Dermis blood vessel endothelial cell (primary cell): Measurements from ENCODE around the gene METTL25. TPM values are rescaled to one million over a fixed set of nuclear protein-coding genes. Genes with fewer than 3 reads are reported as not detected.
A peak's percentile ranks its signal among the peaks of the same experiment; 100 is the strongest.
"Not testable (repeated sequence)": the region's sequence is repeated elsewhere in the genome, so short reads cannot be mapped to it uniquely, and the experiment has no call there.

Experiments
- DNase-seq: peaks from one replicate; pipeline ENCODE4 v3.0.0; 2010
- total RNA-seq: library from RNA; depleted of rRNA; stranded (reverse); fragments of >200 nt; gene quantifications from 2 replicates; pipeline ENCODE4 v1.2.3, GENCODE V29; 2014

Gene METTL25
- 7.7 and 14.6 TPM in 2 replicates for total RNA-seq

- peak; percentile 99 for DNase-seq
Measured at GRCh38 chr12:82358200-82359114, at the start of gene METTL25, which contains the start of gene CCDC59. Gene METTL25 (plus strand): TSS chr12:82358529. CDS start chr12:82358566, 37 bp downstream. Gene CCDC59 (minus strand): TSS chr12:82358387. CDS start chr12:82358376, 11 bp downstream.

DNA sequence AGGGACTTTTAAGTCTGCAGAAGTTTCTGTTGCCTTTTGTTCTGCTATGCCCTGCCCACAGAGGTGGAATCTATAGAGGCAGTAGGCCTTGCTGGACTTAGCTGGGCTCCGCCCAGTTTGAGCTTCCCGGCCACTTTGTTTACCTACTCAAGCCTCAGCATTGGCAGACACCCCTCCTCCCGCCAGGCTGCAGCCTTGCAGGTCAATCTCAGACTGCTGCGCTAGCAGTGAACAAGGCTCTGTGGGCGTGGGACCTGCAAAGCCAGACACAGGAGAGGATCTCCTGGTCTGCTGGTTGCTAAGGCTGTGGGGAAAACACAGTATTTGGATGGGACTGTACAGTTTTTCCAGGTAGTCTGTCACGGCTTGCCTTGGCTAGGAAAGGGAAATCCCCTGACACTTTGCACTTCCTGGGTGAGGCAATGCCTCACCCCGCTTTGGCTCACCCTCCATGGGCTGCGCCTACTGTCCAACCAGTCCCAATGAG is 43.9 kb upstream of the METTL25 start:
- no peak for DNase-seq

GRCh38 chr12:82319276-82319675 is 39.1 kb upstream of the METTL25 start:
- DNase-seq = no peak

DNA sequence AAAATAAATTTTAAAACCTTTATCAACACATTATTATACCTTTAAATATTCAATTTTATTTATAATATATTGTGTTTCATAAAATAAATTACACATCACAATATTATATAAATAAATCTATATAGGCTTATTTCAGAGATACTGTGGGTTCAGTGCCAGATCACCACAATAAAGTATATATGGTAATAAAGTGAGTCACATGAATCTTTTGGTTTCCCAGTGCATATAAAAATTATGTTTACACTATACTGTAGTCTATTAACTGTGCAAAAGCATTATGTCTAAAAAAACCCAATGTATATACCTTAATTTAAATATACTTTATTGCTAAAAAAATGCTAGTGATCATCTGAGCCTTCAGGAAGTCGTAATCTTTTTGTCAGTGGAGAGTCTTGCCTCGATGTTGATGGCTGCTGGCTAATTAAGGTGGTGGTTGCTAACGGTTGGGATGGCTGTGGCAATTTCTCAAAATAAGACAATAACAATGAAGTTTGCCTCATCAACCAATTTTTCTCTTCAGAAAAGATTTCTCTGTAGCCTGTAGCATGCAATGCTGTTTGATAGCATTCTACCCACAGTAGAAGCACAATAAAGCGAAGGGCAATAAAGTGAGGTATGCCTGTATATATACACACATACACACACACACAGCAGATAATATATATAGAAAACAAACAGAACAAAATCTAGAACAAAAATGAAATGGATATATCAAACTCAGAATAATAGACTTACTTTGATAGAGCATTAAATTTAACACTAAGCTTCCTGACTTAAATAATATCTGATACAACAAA is 32.6 kb upstream of the METTL25 start:
- DNase-seq = no peak

GRCh38 chr12:82326905-82327503 is 31.3 kb upstream of the METTL25 start:
- DNase-seq = peak; percentile 40

DNA sequence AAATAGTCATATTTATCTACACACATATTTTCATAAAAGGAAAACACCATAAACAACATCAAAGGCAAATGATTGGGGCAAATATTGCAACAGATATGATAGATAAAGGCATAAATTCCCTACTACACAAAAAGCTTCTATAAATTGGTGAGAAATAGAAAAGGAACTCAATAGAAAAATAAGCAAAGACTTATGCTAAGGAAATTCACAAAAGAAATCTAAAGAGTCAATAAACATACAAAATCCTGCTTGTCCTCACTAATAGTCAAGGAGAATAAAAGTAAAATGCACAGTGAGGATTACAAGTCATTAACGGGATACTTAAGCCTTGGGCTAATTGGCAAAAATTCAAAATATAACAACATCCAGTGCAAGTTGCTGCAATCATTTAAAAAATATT is 30.5 kb upstream of the METTL25 start:
- no peak for DNase-seq

- no peak for DNase-seq
Measured at GRCh38 chr12:82329508-82329907, 28.8 kb upstream of the METTL25 start.

- DNase-seq = no peak
Measured at GRCh38 chr12:82350161-82350560, 8.2 kb upstream of the METTL25 start.

- no peak for DNase-seq
Measured at GRCh38 chr12:82351390-82351789, 6.9 kb upstream of the METTL25 start.

GRCh38 chr12:82357340-82357739 is 989 bp upstream of the METTL25 start:
- DNase-seq = no peak

DNA sequence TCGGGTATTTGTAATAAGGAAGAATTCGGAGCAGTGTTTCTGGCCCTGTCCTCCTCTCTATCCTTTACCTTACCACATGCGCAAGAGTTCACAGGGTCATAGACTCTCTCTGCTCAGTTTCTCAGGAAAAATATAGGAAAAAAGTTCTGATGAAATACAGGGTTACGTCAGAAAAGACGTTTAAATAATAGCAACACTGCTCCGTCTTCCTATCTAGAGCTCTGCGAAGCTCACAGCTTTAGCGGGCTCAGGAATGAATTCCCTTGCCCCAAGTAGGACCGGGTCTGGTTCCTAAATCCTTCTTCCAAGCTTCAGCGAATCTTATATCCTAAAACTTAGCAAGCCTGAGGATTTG is 507 bp upstream of the METTL25 start:
- no peak for DNase-seq

DNA sequence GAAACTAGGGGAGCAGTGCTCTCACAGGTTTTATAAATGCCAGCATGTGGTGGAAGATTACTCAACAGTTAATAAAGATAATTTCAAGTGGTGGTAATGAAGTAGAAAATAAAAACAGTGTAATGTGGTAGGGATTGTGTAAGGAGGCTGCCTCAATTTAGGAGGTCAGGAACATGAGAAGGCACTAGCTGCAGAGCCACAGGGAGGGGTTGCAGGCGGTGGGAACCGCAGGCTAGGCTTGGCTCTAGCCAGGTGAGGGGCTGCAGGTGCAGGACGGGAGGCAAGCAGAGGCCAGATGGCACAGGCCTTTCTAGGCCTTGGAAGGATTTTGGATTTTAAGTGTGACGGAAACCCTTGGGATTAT is 768 bp downstream of the METTL25 start:
- DNase-seq = no peak

DNA sequence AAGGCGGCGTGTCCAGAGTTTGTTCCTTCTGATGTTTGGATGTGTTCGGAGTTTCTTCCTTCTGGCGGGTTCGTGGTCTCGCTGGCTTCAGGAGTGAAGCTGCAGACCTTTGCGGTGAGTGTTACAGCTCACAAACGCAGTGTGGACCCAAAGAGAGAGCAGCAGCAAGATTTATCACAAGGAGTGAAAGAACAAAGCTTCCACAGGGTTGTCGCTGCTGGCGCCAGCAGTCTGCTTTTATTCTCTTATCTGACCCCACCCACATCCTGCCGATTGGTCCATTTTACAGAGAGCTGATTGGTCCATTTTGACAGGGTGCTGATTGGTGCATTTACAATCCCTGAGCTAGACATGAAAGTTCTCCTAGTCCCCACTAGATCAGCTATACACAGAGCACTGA is 2.5 kb downstream of the METTL25 start:
- not testable (repeated sequence) for DNase-seq

DNA sequence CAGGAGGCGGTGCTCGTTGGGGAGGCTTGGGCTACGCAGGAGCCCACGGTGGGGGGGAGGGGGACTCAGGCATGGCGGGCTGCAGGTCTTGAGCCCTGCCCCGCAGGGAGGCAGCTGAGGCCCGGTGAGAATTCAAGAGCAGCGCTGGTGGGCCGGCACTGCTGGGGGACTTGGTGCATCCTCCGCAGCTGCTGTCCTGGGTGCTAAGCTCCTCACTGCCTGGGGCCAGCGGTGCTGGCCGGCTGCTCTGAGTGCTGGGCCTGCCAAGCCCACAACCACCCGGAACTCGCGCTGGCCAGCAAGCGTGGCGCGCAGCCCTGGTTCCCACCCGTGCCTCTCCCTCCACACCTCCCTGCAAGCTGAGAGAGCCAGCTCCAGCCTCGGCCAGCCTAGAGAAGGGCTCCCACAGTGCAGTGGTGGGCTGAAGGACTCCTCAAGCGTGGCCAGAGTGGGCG is 3.2 kb downstream of the METTL25 start:
- no peak for DNase-seq

DNA sequence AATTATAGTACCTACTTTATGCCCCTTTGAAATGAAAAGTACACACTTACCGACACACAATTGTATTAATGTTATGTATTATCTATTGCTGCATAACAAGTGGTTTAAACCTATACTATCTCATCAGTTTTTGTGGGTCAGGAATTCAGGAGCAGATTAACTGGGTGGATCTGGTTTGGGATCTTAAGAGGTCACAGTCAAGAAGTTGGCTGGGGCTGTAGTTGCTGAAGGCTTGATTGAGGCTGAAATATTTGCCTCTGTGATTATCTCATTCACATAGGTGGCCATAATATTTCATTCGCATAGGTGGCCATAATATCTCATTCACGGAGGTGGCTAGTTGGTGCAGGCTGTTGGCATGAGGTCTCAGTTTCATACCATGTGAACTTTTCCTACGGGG is 5.7 kb downstream of the METTL25 start:
- no peak for DNase-seq

GRCh38 chr12:82366197-82366596 is 7.9 kb downstream of the METTL25 start:
- no peak for DNase-seq

DNA sequence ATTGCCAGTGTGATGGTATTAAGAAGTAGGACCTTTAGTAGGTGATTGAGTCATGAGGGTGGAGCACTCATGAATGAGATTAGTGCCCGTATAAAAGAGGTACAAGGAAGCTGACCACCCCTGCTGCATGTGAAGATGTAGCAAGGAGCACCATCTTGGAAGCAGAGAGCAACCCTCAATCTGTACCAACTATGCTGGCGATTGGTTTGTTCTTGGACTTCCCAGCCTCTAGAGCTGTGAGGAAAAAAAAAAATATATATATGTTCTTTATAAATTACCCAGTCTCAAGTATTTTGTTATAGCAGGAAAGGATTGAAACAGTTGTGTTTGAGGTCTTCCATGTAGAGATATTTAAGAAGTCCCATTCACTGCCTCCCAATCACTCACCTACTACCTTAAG is 16.9 kb downstream of the METTL25 start:
- no peak for DNase-seq

DNA sequence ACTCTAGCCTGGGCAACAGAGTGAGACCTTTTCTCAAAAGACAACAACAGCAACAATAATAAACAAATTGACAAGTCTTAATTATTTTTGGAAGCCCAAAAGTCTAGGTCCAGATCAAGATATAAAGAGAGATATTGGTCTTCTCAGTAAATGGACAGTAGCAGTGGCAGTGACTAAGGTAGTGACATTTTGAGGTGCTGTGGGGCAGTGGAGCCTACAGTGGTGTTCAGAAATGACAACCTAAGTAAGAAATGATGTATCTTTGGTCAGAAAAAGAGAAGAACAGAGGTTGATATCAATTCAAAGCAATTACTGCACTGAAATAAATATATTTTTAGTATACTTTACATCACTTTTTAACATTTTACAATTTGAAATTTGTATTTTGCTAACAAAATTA is 20.7 kb downstream of the METTL25 start:
- no peak for DNase-seq

GRCh38 chr12:82383930-82384552 is 25.7 kb downstream of the METTL25 start:
- DNase-seq = peak; percentile 63

DNA sequence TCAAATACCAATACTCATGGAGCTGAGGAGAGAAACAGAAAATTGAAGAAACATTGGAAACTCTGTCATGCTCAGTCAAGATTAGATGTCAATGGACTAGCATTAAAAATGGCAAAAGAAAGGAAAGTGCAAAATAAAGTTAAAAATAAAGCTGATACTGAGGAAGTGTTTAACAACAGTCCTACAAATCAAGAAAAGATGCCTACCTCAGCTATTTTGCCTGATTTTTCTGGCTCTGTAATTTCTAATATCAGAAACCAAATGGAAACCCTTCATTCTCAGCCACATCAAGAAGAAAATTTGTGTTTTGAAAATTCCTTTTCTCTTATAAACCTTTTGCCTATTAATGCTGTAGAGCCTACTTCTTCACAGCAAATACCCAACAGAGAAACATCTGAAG is 40.5 kb downstream of the METTL25 start:
- DNase-seq = no peak

DNA sequence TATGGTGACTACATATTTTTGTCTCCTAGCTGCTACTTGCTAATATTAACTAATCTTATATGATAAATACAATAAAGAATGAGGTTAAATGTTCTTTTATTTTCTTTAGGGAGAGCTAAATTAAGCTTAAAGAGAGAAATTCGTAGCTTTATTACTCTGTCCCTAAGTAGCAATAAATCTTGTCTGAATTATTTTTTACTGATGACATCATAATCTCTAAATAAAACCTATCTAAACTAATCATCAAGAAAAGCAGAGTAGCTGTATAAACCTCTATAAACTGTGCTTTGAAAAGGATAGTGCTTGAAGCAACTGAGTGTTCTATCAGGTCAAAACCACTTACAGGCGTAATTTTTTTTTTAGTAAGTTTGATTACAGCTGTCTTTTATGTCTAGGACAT is 42.5 kb downstream of the METTL25 start:
- DNase-seq = no peak

DNA sequence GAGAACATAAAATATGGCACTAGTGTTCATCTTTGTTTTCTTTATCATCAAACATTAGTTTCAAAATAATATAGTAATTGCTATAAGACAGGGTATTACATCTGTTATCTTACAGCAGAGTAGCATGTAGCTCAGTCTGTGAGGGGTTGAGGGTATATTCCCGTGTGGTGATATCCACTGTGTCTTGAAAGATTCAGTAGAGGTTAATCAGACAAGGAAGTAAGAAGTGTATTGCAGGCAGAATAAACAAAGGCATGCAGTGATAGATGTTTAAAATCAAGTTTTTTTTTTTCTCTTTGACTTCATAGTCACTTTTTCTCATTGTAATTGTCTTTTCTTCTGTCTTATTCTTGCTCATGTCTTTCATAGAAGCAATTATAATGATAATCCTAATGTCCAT is 48.3 kb downstream of the METTL25 start:
- no peak for DNase-seq

DNA sequence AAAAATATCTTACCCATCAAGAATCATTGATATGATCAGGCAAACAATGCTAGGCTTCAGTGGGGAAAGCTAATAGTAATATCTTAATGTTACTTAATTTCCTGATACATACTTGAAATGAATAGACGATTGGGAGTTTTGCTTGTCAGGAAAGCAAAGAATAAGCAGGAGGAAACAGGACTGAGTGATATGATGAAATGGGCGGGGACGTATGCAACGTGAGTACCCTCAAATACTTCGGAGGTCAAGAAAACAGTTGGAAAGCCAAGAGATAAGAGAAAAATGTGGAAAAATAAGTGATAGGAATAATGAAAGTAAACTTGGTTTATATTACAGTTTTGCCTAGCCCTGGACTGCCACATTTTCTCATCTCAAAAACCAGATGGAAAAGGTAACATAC is 49.2 kb downstream of the METTL25 start:
- peak; percentile 46 for DNase-seq
